HEK293T (cell line): Measurements from ENCODE around the gene EXPH5.

Source experiments
- CTBP1 ChIP-seq: fragments of 450-650 bp; IDR thresholded peaks from 2 replicates; pipeline ENCODE4 v1.6.1; 2016; ENCODE audit warnings: borderline replicate concordance
- ELF4 ChIP-seq: fragments of 450-650 bp; IDR thresholded peaks from 2 replicates; pipeline ENCODE4 v1.6.1; 2017; ENCODE audit warnings: antibody characterized with exemption
- SP1 ChIP-seq: fragments of 450-650 bp; IDR thresholded peaks from 2 replicates; pipeline ENCODE4 v1.6.1; 2017
- TARDBP ChIP-seq: fragments of 450-650 bp; IDR thresholded peaks from 2 replicates; pipeline ENCODE4 v1.6.1; 2016
- ZNF384 ChIP-seq: fragments of 450-650 bp; IDR thresholded peaks from 2 replicates; pipeline ENCODE4 v1.6.1; 2016
- TF ChIP-seq, protein P1 (sequence below): fragments of 450-650 bp; IDR thresholded peaks from 2 replicates; pipeline ENCODE4 v1.6.1; 2016

GRCh38 chr11:108608548-108608947 is 15.0 kb upstream of the EXPH5 start:
- TF ChIP-seq ELF4 = no peak
- TF ChIP-seq, protein P1, sequence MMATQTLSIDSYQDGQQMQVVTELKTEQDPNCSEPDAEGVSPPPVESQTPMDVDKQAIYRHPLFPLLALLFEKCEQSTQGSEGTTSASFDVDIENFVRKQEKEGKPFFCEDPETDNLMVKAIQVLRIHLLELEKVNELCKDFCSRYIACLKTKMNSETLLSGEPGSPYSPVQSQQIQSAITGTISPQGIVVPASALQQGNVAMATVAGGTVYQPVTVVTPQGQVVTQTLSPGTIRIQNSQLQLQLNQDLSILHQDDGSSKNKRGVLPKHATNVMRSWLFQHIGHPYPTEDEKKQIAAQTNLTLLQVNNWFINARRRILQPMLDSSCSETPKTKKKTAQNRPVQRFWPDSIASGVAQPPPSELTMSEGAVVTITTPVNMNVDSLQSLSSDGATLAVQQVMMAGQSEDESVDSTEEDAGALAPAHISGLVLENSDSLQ = no peak
- no peak for TF ChIP-seq ZNF384
- no peak for TF ChIP-seq SP1
- TF ChIP-seq TARDBP = no peak
- TF ChIP-seq CTBP1 = no peak
